Hepatic stellate cell (primary cell): ENCODE measurements around the gene EFHD1.
A peak's percentile ranks its signal among the peaks of the same experiment; 100 is the strongest.
"Not testable (repeated sequence)": the region's sequence is repeated elsewhere in the genome, so short reads cannot be mapped to it uniquely, and the experiment has no call there.

Experiments used
- DNase-seq: peaks from one replicate; pipeline ENCODE4 v3.0.0; 2011; ENCODE audit warnings: low spot score

EFHD1 gene

DNA sequence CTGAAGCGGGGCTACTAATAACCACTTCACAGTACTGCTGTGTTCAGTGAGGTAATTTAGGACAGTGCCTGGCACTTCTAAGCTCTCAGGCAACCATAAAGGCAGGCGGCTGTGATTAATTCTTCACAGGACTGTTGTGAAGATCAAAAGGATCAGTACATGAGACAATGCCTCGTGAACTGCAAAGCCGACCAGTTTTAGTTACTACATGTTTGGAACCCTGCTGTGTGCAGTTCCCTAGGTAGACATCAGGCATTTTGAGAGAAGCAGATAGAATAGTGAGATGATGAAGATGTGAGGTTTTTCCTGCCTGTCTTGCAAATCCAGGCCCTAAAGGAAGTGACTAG lies 19.1 kb downstream of the EFHD1 start:
- DNase-seq = no peak

DNA sequence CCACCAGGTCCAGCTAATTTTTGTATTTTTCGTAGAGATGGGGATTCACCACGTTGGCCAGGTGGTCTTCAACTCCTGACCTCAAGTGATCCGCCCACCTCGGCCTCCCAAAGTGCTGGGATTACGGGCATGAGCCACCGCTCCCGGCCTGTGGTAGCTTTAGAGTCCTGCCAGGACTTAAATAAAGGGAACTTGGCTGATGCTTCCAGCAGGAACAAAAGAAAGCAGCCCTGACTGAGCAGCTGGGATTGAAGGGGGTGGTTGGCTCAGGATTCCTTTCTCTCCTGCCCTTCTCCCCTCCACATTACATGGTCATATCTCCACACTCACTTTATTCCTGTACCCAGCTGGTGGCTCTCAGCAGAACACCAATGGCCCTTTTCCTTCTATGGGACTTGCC lies 20.0 kb downstream of the EFHD1 start:
- DNase-seq = no peak

DNA sequence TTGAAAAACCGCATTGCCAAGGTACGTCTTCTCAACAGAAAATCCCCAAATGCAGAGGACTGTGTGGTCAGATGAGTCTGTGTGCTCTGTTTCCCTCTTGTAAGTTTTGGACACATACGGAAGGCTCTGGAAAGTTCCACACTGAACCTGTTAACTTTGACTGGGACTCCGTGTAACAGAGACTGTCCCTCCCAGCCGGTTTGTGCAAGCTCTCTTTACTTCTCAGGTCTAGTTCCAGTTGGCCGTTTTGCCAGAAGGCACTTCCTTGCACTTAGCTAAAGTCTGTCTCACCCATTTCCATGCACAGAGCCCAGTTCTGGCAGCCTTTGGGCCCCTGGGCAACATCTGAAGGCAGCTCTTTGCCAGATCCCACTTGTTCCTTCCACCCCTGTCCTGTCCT lies 22.0 kb downstream of the EFHD1 start:
- no peak for DNase-seq

- DNase-seq = no peak
Measured at GRCh38 chr2:232658217-232658785, 24.9 kb downstream of the EFHD1 start.

- no peak for DNase-seq
Measured at GRCh38 chr2:232659359-232659758, 26.0 kb downstream of the EFHD1 start.

- no peak for DNase-seq
Measured at GRCh38 chr2:232662486-232663260, 29.3 kb downstream of the EFHD1 start.

DNA sequence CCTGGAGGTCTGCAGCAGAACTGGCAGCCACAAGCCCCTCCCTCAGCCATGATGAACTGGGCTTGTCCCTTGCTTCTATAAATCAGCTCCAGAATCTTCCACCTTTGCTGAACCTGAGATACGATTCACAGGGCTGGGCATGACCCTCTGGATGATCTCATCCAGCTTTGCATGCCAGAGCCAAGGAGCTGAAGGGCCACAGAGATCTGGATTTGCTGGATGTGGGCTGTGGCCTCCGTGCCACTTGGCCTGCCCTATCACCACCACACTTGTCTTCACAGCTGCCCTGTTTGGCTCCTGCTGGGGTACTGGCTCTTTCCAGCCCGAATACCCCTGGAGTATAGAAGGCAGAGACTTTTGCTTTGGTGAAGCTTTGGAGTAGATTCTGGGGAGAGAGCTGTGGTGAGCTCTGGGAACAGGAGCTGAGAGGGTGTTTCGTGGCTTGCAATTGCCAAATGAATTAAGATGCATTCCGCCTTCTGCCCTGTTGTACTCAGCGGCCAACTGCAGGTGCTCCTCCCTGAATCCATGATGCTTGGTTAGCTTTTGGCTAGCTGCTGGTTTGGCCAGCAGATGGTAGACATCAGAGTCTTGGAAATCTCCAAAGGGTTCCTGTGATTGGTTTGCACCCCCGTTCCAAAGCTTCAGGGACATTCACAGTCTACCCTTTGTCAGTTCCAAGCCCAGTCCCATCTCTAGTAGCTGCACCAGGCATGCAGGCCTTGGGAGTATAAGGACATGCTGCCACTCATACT lies 32.8 kb downstream of the EFHD1 start:
- no peak for DNase-seq

DNA sequence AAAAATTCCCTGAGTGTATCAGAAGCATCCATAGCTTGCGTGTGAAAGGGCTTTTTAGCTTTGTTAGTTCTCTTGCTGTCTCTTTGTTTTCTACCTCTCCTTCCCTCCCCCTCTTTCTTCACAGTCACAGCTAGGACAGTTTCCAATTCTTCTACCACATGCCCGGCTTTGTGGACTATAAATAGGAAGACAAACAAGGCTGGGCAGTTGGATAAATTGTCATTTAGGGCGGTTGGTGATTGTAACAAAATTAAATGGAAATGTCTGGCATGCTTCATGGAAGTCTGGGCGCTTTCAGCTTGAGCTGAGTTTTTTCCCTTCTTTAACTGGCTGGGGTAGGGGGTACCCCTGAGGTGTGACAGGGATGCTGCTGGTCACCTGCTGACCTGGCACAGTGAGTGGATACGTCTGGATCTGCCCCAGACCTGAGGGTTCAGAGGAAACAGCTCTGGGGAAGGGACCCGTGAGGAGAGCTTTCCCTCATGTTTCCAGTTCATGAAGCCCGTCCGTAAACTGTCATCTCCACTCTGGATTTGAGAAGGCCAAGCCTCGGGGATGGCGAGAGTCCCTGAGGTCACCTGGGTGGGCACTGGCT lies 34.7 kb downstream of the EFHD1 start:
- no peak for DNase-seq

DNA sequence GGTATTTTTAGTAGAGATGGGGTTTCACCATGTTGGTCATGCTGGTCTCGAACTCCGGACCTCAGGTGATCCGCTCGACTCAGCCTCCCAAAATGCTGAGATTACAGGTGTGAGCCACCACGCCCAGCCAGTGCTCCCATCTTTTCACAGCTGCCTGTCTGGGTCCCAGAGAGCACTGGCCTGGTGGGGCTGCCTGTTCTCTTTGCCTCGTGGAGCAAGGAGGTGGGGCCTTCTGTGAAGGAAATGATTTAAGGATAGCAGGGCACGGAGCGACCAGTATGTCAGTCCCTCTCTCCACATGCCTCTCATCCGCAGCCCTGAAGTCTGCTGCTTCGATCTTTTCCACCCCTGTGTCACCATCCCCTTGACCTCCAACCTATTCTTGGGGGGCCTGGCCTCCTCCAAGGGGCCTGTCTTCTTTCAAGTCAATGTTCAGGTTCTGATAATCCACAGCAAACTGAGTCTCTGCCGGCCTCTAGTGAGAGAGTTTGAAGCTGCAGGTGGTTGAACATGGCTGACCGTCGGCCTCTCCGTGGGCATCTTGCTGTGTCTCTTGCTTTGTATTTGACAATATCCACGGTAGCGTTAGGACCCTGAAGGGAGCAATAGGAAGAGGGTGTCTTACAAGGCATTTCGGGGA lies 35.5 kb downstream of the EFHD1 start:
- DNase-seq = peak; percentile 49

GRCh38 chr2:232672588-232672987 lies 39.2 kb downstream of the EFHD1 start:
- DNase-seq = no peak

DNA sequence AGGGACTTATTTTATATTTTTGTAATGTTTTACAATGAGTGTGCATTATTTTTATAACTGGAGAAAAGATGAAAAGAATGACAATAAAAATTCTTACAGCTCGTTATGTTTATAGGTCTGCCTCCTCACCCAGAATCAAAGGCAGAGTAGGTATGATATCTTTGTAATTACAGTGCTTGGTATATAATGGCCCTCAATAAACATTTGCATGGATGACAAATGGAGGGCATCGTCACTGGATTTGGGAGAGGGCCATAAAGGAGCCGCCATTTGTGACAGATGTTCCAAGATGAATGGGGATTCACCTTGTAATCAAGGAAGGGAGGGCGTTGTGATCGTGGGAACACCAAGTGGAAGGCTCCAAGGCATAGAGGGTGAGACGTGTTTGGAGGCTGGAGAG lies 41.1 kb downstream of the EFHD1 start:
- no peak for DNase-seq

GRCh38 chr2:232675381-232675780 lies 42.0 kb downstream of the EFHD1 start:
- no peak for DNase-seq

- DNase-seq = no peak
Measured at GRCh38 chr2:232680006-232680405, 46.6 kb downstream of the EFHD1 start.

- no peak for DNase-seq
Measured at GRCh38 chr2:232681527-232681926, 48.1 kb downstream of the EFHD1 start.

DNA sequence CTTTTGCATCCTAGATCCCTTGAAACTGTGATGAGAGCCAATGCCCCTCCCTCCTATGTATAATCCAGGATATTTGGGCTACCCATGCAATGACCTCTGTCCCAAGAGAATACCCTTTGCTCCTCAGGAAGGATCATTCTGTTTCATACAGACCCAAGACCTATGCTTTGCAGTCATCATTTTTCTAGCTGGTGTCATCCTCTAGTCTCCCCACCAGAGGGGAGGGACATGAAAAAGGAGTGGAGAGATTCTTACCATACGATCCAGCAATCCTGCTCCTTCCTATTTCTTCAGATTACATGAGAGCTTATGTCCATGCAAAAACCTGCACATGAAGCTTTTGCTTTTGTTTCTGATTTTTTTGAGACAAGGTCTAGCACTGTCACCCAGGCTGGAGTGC lies 50.0 kb downstream of the EFHD1 start:
- DNase-seq = no peak

GRCh38 chr2:232685391-232685790 lies 52.0 kb downstream of the EFHD1 start:
- not testable (repeated sequence) for DNase-seq

GRCh38 chr2:232687382-232688160 lies 54.2 kb downstream of the EFHD1 start:
- no peak for DNase-seq

DNA sequence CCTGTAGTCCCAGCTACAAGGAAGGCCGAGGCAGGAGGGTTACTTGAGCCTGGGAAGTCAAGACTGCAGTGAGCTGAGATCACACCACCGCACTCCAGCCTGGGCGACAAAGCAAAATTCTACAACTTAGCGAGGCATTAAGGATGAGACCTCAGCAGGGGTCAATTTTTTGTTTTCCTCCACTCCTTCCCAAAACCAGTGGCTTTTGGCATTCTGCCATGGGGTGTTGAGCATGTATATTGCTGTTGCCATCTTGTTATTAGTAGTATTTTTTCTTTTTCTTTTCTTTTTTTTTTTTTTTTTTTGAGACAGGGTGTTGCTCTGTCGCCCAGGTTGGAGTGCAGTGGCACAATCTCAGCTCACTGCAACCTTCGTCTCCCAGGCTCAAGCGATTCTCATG lies 54.8 kb downstream of the EFHD1 start:
- no peak for DNase-seq

- peak; percentile 56 for DNase-seq
Measured at GRCh38 chr2:232689152-232689910, 55.9 kb downstream of the EFHD1 start.

- not testable (repeated sequence) for DNase-seq
Measured at GRCh38 chr2:232691117-232691516, 57.7 kb downstream of the EFHD1 start.

GRCh38 chr2:232693344-232693743 lies 59.9 kb downstream of the EFHD1 start:
- DNase-seq = no peak
